IMR-90 (cell line): ENCODE results near the gene SYP. TPM values are rescaled to one million over a fixed set of nuclear protein-coding genes. Genes with fewer than 3 reads are reported as not detected.

ENCODE experiments used
- ELK1 ChIP-seq: fragments of 150-350 bp; IDR thresholded peaks from 2 replicates; pipeline ENCODE4 v1.6.1; 2016; ENCODE audit warnings: low read depth, mild to moderate bottlenecking, low read length, moderate library complexity, borderline replicate concordance
- polyA plus RNA-seq, 3 experiments: library from polyadenylated mRNA; depleted of rRNA; stranded (reverse); fragments of >200 nt; gene quantifications; 2 replicates each; pipeline ENCODE4 v1.2.3, GENCODE V29; 2012; ENCODE audit warnings: low replicate concordance in 1 of 3
- total RNA-seq: library from RNA; depleted of rRNA; stranded (reverse); fragments of >200 nt; gene quantifications from 2 replicates; pipeline ENCODE4 v1.2.3, GENCODE V29; 2012

Gene SYP
- total and polyA plus RNA-seq, 2 of the 4 experiments (the other 2 are of a cell fraction): under 0.01 to 0.05 TPM

DNA sequence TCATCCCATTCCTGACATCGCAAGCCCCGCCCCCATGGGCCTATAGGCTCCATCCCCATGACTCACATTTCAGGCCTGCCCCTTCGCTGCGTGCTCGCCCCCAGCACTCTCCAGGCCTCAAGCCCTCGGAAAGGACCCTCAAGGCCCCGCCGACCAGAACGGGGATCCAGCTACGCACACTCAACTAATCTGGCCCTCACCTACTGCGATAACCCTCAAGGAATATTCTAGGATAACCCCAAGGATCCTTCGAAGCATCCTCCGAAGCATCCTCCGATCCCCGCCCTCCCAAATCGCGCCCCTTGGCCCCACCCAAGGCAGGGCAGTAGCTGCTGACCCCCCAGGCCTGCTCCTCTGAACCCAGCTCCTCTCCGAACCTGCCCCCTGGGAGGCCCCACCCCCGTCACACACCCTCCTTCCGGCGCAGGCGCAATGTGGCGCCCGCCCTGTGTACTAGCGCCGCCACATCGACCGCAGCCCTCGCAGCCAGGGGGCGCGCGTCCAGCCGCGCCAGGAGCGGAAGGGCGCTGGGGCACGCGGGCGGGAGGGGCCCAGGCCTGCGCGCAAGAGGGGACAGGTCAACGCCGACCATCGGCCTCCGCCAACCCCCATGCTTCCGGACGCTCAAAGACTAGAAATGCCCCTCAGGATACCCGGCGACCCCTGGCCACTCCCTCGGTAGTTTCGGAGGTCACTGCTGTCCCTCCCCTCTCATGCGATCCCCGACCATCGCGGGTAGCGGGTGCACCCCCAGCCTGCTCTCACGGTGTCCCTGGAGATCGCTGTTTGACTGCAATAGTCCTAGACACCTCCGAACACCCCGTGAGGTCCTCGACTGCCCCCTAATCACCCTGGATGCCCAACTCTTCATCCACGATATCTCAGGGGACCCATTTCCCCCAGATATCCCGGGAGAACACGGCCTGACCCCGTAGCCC is 43.8 kb downstream of the SYP start (continued):
- TF ChIP-seq ELK1: no peak
